UCSD-AML1 (cell line): ENCODE results near the gene MYOZ1.
"Not testable (repeated sequence)": the region's sequence is repeated elsewhere in the genome, so short reads cannot be mapped to it uniquely, and the experiment has no call there.

ENCODE experiments used
- DNase-seq: peaks from one replicate; lab custom pipeline; 2025; ENCODE audit not compliant: unreplicated experiment; lab: John Stamatoyannopoulos, UW

The MYOZ1 gene

DNA sequence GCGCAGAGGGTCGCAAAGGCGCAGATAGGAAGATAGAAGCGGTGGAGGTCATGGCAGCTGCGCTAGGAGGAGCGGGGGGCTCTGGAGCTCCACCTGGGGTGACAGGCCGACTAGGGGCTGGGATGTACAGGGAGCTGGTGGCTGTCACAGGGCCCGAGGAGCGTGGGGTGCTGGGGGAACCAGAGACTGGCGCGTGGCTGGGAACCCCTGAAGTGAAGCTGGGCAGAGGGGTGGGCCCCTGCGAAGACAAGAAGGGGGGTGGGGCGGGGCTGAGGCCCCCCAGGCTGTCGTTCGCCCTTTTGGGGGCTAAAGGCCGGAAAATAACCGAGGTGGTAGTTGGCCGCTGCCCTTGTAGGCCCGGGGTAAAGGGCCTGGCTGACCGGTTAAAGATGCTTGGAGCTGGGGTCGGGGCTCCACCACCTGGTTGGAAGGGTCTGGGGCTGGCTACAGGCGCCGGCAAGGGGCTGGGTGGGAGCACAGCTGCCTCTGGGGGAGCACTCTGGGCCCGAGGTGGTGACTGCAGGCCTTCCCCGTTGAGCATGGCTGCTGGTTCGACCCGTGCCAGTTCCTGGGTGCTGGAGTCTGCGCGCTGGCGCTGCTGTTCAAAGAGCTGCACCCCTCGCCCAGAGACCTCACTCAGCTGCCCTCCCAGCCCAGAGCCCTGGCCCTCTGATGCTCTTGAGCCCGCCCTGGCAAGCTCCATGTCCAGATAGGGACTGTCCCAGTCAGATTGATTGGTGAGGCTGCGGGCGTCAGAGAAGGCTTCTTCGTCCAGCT lies 6.8 kb upstream of the MYOZ1 start:
- no peak for DNase-seq

DNA sequence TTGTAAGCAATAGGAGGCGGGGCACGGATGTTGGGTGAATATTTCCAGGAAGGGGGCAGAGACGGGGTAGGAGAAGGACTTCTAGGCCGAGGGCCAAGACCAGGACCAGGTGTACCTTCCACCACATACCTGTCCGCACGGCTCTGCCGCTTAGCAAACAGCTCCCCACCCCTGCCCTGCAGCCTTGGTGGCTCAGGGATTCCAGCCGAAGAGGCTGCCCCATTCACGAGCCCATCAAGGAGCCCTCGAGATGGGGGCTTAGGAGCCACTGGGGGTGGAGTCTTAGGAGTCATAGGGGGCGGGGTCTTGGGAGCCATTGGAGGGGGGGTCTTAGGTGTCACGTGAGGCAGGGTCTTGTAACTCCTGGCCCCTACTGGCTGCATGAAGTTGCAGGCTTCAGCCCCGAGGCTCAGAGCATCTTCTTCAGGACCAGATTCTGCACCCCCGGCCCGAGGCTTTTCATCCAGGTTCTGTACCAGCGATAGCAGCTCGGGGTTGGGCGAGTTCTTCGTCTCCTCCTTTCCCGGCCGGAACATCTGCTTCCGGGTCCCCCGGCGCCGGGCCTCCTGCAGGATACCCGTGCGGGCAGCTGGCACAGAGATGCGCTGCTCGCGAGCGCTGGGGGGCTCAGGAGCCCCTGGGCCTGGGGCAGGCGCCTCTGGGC lies 6.1 kb upstream of the MYOZ1 start:
- DNase-seq: no peak

DNA sequence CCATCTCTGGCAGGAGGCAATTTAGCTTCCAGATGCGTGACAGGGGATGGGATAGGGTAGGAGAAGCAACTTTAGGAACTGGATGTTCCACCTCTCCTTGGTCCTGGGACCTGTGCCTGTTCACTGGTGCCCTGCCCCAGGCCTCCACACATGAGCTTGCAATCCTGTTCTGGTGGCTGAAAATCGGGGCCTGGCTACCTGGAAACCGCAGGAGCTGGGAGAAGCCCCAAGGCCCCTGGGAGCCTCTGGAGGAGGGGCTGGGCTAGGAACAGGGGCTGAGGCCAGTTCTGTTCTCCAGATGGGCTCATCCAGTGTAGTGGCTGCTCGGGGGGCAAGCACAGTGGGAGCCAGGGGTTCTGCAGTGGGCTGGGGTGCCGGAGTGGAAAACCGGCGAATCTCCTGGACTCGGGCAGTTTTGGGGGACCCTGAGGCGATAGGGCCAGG lies 5.3 kb upstream of the MYOZ1 start:
- no peak for DNase-seq

DNA sequence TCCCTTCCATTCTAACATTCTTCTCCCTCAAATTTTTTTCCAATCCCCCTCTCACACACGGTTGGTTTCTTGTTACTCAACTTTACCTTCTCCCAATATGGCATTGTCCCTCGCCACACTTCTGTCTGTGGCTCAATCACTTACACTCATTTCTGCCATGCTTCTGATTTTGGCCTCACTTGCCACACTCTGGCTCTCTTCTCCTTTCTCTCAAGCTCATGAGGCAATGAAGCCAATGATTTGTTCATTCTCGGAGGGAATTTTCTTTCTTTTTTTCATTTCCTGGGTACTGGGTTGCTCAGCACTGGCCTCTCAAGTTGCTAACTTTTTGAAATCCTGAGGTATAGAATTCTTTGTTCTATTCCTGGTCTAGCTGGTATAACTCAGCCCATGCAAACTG lies 4.0 kb upstream of the MYOZ1 start:
- no peak for DNase-seq

- no peak for DNase-seq
Measured at GRCh38 chr10:73644767-73645166, 3.5 kb upstream of the MYOZ1 start.

DNA sequence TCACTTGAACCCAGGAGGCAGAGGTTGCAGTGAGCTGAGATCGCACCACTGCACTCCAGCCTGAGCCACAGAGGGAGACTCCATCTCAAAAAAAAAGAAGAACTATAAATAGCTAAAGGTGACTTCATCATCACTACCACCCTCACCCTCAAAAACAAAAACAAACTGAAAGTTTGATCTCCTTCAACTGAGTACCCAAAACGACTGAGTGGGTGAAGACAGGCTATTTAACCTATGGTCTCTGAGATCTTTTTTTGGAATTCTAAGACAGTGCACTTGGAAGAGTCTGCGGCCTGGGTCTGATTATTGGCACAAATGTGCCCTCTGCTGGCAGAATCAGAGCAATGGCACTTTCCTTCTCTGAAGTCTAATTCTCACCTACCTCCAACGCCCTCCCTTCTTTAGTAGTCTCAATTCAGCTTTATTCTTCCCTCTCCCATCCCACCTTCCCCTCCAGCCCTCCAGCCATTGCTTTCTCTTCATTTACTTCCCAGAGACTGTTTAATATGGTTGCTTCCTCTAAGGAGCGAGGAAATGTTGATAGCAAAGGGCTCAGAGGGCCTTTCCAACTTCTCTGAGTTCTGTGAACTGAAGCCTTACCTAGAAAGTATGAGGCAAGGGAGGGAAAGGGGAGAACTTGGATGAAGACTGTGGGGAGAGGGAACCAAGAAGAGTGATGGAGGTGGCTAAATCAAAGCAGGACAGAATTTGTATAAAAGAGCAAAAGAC lies 2.9 kb upstream of the MYOZ1 start:
- peak; percentile 36 for DNase-seq

DNA sequence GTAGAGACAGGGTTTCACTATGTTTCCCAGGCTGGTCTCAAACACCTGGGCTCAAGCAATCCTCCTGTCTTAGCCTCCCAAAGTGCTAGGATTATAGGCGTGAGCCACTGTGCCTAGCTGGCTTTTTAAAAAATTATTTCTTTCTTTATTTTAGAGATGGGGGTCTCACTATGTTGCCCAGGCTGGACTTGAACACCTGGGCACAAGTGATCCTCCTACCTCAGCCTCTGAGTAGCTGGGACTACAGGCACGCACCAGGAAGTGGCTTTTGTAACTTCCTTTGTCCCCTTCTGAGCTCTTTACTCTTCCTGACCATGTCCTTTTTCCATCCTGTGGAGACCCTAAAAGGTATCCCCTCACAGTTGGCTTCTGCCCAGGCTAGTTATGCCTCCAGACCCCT lies 2.1 kb upstream of the MYOZ1 start:
- no peak for DNase-seq

GRCh38 chr10:73639286-73639685 lies 2.0 kb downstream of the MYOZ1 start:
- no peak for DNase-seq

- DNase-seq: no peak
Measured at GRCh38 chr10:73635781-73636180, 5.5 kb downstream of the MYOZ1 start.

DNA sequence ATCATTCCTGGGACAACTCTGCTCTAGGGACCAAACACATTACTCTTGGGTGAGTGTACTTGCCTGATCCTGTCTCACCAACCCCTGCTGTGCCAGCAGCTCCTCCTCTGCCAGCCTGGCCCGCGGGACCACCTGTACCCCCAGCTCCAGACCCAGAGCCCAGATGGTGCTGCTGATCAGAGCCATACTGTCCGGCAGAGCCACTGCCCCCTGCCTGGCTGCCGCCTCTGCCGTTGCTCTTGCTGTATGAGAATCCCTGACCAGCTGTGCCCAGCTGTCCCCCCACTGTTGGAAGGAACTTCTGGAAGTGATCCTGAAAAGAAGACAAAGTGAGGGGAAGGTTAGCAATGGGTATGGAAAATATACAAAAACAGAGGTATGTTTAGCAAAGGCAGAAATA lies 6.9 kb downstream of the MYOZ1 start:
- no peak for DNase-seq

GRCh38 chr10:73629165-73629564 lies 12.1 kb downstream of the MYOZ1 start:
- DNase-seq: no peak

DNA sequence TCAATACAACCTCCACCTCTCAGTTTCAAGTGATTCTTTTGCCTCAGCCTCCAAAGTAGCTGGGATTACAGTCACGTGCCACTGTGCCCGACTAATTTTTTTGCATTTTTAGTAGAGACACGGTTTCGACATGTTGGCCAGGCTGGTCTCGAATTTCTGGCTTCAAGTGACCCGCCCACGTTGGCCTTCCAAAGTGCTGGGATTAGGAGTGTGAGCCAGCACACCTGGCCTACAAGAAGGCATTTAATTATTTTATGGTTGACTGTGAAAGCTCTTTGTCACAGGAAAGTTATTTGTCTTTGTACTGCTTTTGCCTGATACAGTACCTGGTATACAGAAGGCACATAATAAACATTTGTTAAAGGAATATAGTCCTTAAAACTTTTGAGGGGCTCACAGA lies 12.9 kb downstream of the MYOZ1 start:
- no peak for DNase-seq

DNA sequence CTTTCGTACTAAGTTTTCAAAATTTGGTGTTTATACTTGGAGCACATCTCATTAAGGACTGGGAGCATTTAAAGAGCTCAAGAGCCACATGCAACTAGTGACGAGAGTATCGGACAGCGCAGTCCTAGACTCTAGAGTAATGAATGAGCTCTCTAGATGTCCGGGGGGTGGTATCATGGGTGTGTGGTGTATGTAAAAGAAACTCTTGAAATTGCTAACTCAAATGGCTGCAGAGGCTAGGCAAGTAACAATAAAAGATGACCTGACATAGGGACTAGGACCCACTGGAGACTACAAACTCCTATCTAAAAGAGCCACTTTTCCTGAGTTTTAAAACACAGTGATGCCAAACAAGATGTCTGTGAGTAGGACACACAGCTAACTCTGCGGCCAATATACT lies 14.0 kb downstream of the MYOZ1 start:
- no peak for DNase-seq

- peak; percentile 90 for DNase-seq
Measured at GRCh38 chr10:73625884-73626752, 15.2 kb downstream of the MYOZ1 start.

GRCh38 chr10:73625004-73625883 lies 16.0 kb downstream of the MYOZ1 start:
- DNase-seq: peak; percentile 53

- DNase-seq: no peak
Measured at GRCh38 chr10:73623056-73623455, 18.2 kb downstream of the MYOZ1 start.

GRCh38 chr10:73620974-73621373 lies 20.3 kb downstream of the MYOZ1 start:
- DNase-seq: not testable (repeated sequence)

DNA sequence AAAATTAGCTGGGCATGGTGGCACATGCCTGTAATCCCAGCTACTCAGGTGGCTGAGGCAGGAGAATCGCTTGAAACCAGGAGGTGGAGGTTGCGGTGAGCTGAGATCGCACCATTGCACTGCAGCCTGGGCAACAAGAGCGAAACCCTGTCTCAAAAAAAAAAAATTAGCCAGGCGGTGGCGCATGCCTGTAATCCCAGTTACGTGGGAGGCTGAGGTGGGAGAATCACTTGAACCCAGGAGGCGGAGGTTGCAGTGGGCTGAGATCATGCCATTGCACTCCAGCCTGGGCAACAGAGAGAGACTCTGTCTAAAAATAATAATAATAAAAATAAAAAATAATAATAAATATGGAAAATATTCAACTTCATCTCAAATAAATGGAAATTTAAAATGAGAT lies 24.1 kb downstream of the MYOZ1 start:
- DNase-seq: not testable (repeated sequence)

- no peak for DNase-seq
Measured at GRCh38 chr10:73614720-73615119, 26.6 kb downstream of the MYOZ1 start.

- DNase-seq: no peak
Measured at GRCh38 chr10:73609116-73609515, 32.2 kb downstream of the MYOZ1 start.
